Stimulated activated naive CD8-positive, alpha-beta T cell treated with anti-CD3 and anti-CD28 coated beads, Interleukin-15, amount 100 ng/mL, for 72 hours (primary cell): Measurements from ENCODE around the gene AGT.
"Not testable (repeated sequence)": the region's sequence is repeated elsewhere in the genome, so short reads cannot be mapped to it uniquely, and the experiment has no call there.

Experiments used
- ATAC-seq: fragments of 150-1000 bp; cut with Tn5 transposase; 2 replicates; pipeline ENCODE4 v1.10.0; 2021; ENCODE audit warnings: mild to moderate bottlenecking, moderate library complexity
- DNase-seq, 2 donors: peaks; one replicate each; pipeline ENCODE4 v3.0.0; 2021 to 2022
- H3K27ac Mint-ChIP-seq, 2 donors: one replicate each; pipeline ENCODE4 v1.8.0; 2022; ENCODE audit warnings: mild to moderate bottlenecking in 2 of 2, mixed read lengths in 2 of 2, moderate library complexity in 2 of 2
- H3K27me3 Mint-ChIP-seq: one replicate; pipeline ENCODE4 v1.8.0; 2022; ENCODE audit warnings: mixed read lengths
- H3K4me1 Mint-ChIP-seq: one replicate; pipeline ENCODE4 v1.8.0; 2022; ENCODE audit warnings: mild to moderate bottlenecking, mixed read lengths
- H3K4me3 Mint-ChIP-seq, 2 donors: one replicate each; pipeline ENCODE4 v1.8.0; 2022; ENCODE audit warnings: mild to moderate bottlenecking in 2 of 2, mixed read lengths in 2 of 2, moderate library complexity in 1 of 2
- H3K9me3 Mint-ChIP-seq, 2 donors: one replicate each; pipeline ENCODE4 v1.8.0; 2022; ENCODE audit warnings: mixed read lengths in 2 of 2

AGT gene

DNA sequence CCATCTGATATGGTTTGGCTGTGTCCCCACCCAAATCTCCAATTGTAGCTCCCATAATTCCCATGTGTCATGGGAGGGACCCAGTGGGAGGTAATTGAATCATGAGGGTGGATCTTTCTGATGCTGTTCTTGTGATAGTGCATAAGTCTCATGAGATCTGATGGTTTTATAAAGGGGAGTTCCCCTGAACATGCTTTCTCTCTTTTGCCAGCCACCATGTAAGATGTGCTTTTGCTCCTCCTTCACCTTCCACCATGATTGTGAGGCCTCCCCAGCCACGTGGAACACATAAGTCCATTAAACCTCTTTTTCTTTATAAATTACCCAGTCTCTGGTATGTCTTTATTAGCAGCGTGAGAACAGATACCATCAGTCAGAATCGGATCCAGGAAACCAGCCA is 2.5 kb upstream of the AGT start:
- not testable (repeated sequence) for H3K9me3 Mint-ChIP-seq, H3K4me3 Mint-ChIP-seq, ATAC-seq, H3K4me1 Mint-ChIP-seq, H3K27ac Mint-ChIP-seq, DNase-seq
- H3K27me3 Mint-ChIP-seq: peaks cover 25% of the 10 kb centered on the region

DNA sequence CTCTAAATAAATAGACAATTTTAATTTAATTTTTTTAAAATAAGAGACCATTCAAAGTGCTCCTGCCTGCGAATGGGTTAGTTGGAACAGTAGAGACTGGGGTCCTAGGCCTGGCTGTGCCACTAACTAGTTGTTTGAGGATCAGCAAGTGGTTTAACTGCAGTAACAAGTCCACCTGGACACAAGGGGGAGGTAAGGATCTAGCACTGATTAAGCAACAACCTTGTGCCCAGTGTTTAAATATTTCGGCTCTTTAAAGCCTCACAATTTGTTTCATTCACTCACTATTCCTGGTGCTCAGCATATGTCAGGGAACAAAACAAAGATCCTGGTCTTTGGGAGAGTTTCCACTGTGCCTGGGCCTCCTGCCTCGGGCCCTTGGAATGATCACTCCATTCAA is 1.6 kb upstream of the AGT start:
- H3K4me3 Mint-ChIP-seq: no peak overlapping the region
- H3K27me3 Mint-ChIP-seq: peaks cover 25% of the 10 kb centered on the region
- no peak for ATAC-seq
- H3K9me3 Mint-ChIP-seq: peaks cover 5 to 8% of the 10 kb centered on the region in 2 donors
- no peak overlapping the region for H3K27ac Mint-ChIP-seq
- DNase-seq: no peak
- H3K4me1 Mint-ChIP-seq: no peaks in the 10 kb centered on the region

DNA sequence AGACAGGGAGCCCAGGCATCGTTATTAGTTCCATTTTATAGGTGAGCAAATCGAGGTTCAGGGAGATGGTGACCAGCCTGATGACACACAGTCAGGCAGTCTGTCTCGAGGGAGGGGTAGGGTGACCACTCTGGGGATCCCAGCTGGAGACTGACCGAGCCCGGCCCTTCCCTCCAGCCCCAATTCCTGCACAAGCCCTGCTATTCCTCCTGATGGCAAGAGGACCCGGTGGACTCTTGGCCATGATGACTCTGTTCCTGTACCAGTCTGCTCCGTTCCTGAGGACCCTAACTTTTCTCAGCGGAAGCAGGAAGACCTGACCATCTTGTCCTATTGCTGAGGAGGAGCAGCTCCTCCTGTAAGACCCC is 391 bp downstream of the AGT start:
- H3K27me3 Mint-ChIP-seq: peaks cover 28% of the 10 kb centered on the region
- ATAC-seq: no peak
- no peak overlapping the region for H3K4me3 Mint-ChIP-seq
- peaks cover 5 to 8% of the 10 kb centered on the region in 2 donors for H3K9me3 Mint-ChIP-seq
- no peak overlapping the region for H3K27ac Mint-ChIP-seq
- no peak for DNase-seq
- H3K4me1 Mint-ChIP-seq: no peaks in the 10 kb centered on the region

DNA sequence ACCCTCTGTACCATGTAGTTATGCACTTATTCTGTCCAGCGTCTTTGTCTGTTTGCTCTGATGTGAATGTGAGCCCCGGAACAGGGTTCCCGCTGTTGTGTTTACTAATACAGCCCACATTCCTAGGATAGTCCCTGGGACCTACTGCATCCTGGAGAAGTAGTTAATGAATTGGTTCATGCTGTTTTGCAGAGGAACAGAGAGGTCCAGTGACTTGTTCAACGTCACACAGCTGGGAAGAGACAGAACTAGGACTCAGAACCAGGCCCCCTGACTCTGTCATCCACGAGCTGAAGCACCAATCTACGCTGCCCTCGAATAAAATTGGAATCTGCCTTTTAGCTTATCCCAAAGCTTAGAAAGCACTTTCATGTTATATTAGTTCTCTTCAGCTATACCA is 784 bp downstream of the AGT start:
- ATAC-seq (no peak), DNase-seq (no peak)
- H3K9me3 Mint-ChIP-seq: peaks cover 5 to 8% of the 10 kb centered on the region in 2 donors
- H3K27me3 Mint-ChIP-seq: peaks cover 28% of the 10 kb centered on the region
- H3K4me1 Mint-ChIP-seq: peaks cover 2% of the 10 kb centered on the region
- no peak overlapping the region for H3K27ac Mint-ChIP-seq
- H3K4me3 Mint-ChIP-seq: no peak overlapping the region

DNA sequence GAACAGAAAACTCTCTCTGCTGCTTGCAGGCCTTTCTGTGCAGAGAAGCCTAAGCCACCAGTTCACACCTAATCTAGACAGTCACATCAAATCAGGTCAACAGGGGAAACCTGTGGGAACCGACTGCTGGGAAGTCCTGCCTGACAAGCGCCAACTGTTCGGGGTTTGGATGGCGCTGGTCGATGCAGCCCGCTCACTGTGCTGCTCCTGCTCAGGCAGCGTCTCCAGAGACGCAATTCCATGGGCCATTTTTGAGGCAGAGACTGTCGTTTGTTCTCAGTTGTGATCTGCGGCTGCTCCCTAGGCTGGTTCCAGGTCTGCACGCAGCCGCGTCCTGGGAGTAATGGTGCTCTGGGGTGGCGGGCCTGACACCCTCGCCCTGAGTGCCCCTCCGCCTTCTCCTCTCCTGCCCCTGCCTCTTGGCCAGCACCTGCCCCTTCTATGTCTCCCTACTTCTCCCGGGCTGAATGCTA is 1.4 kb downstream of the AGT start:
- ATAC-seq (no peak), DNase-seq (no peak)
- Mint-ChIP-seq H3K4me1 (peaks cover 9% of the 10 kb centered on the region), H3K4me3 (no peak overlapping the region), H3K27me3 (peaks cover 34% of the 10 kb centered on the region), H3K27ac (no peak overlapping the region), H3K9me3 (peaks cover 5 to 8% of the 10 kb centered on the region in 2 donors)

DNA sequence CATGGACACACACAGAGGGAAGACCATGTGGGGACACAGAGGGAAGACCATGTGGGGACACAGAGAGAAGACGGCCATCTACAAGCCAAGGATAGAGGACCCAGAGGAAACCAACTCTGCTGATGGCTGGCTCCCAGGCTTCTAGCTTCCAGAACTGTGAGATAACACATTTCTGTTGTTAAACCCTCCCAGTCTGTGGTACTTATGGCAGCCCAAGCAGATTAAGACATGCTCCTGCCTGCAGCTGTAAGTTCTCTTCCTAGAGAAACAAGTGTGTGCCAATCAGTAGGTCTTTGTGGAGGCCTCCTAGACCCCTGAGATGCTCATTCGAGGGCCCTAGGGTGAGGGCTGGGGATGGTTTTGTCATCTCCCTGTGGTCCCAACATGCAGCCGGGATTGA is 2.7 kb downstream of the AGT start:
- no peak overlapping the region for H3K27ac Mint-ChIP-seq
- H3K9me3 Mint-ChIP-seq: peaks cover 0 to under 1% of the 10 kb centered on the region in 2 donors
- H3K4me1 Mint-ChIP-seq: peaks cover 12% of the 10 kb centered on the region
- H3K4me3 Mint-ChIP-seq: no peak overlapping the region
- no peak for DNase-seq
- no peak for ATAC-seq
- H3K27me3 Mint-ChIP-seq: peaks cover 42% of the 10 kb centered on the region

DNA sequence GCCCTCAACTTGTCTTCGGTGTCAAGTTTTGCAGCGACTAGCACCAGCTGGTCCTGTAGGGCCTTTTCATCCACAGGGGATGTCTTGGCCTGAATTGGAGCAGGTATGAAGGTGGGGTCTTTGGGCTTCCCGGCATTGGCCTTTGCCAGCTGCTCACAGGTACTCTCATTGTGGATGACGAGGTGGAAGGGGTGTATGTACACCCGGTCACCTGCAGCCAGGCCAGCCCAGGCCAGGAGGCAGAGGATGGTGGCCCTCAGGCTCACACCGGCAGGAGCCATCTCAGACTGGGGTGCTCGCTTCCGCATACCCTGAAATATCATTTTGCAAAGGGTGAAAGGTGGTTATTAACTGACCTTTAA is 3.4 kb downstream of the AGT start:
- no peak overlapping the region for H3K27ac Mint-ChIP-seq
- H3K27me3 Mint-ChIP-seq: peaks cover 42% of the 10 kb centered on the region
- peaks cover 12% of the 10 kb centered on the region for H3K4me1 Mint-ChIP-seq
- ATAC-seq (no peak), DNase-seq (no peak)
- no peak overlapping the region for H3K4me3 Mint-ChIP-seq
- no peaks in the 10 kb centered on the region for H3K9me3 Mint-ChIP-seq

DNA sequence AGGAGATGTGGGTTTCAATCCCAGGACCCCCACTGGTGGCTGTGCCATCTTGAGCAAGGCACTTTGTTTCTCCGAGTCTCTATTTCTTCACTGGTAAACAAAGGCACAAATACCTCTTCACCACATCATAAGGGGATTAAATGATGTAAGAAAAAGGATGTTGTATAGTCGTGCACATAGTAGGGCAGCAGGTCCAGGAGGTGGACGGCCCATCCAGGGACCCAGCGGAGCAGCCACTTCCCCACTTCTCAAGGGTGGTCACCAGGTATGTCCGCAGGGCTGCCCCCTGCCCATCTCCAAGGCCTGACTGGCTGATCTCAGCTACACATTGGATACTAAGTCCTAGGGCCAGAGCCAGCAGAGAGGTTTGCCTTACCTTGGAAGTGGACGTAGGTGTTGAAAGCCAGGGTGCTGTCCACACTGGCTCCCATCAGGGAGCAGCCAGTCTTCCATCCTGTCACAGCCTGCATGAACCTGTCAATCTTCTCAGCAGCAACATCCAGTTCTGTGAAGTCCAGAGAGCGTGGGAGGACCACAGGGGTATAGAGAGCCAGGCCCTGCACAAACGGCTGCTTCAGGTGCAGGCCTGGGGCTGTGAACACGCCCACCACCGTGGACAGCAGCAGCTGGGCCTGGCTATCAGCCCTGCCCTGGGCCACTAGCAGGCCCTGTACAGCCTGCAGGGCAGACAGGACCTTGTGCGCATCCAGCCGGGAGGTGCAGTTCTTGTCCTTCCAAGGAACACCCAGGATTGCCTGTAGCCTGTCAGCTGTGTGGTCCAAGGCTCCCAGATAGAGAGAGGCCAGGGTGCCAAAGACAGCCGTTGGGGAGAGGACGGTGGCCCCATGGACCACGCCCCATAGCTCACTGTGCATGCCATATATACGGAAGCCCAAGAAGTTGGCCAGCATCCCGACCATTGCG is 4.0 kb downstream of the AGT start:
- DNase-seq (no peak), ATAC-seq (peak; percentile 10)
- Mint-ChIP-seq H3K4me3 (no peak overlapping the region), H3K27ac (no peak overlapping the region), H3K9me3 (no peaks in the 10 kb centered on the region), H3K27me3 (peaks cover 39% of the 10 kb centered on the region), H3K4me1 (peaks cover 12% of the 10 kb centered on the region)

DNA sequence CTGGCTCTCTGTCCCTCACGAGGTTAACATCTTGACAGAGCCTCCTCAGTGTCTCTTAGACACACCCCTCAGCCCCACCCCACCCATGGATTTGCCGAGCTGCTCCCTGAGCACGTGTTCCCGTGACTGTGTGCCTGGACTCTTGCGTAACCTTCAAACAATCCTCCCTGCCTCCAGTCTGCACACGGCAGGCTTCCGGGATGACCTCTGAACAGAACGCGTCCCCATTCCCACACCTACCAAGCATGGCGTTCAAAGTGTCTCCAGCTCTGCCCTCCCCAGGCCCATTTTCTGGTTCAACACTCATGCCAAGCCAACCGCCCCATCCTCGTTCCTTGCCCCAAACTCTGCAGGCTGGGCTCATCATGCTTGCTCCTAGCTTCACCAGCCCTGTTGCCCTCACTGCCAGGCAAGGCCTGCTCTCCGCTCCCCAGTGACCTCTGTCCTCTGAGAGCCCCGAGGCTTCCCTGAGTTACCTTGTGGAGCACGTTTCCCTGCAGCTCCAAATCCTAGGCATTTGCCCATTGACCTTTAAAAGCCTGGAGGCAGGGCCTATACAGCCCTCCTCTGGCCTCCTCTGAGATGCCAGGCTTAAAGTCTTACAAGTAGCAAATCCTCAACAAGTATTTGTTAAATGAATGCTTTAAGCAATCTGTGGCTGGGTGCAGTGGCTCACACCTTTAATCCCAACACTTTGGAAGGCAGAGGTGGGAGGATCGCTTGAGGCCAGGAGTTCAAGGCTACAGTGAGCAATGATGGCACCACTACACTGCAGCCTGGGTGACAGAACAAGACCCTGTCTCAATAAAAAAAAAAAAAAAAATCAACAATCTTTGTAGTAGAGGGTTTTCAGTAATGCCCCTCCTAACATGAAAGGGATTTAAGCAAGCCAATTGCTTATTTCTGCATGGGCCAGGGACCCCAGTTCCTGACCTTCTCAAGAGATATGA is 5.0 kb downstream of the AGT start:
- H3K4me1 Mint-ChIP-seq: peaks cover 12% of the 10 kb centered on the region

DNA sequence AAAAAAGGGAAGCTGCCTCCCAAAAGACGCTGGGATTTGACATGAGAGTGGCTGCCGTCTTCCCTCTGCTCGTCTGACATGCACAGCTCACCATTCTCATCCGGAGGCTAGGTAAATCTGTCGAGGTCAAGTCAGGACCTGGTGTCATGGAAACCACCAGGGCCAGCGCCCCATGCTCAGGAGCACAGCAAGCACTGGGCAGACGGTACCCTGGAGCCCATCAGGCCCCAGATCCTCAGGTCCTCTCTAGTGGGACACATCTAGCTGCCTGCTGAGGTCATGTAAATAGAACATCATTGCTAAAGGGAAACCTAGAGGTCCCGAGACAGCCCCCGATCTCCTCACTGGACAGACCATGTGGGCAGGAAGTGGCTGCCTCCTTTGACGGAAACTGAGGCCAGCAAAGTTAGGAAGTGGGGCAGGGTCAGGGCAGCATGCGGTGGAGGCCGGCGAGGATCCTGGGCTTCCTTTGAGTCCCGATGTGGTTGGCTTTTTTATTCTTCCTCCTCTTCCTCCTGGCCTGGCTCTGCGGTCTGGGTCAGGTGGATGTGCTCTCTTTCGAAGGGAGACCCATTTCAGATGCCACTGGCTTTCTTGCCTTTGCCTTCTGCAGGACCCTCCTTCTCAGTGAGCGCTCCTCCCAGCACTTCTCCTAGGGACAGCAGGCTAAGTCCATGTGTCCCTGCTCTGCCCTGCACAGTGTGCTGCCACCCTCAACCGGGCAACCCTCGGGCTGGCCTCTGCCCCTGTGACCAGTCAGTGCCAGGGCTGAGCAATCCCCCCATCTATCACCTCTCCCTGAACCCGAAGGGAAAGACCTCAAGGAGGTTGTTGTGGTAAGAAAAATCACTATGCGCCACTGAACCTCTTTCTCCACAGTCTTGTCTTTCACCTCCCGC is 5.9 kb downstream of the AGT start:
- ATAC-seq (no peak), DNase-seq (no peak)
- H3K4me3 Mint-ChIP-seq: no peak overlapping the region
- H3K4me1 Mint-ChIP-seq: peaks cover 12% of the 10 kb centered on the region
- H3K27ac Mint-ChIP-seq: peak overlapping the region; percentile 76 to 92
- no peaks in the 10 kb centered on the region for H3K9me3 Mint-ChIP-seq
- peaks cover 25% of the 10 kb centered on the region for H3K27me3 Mint-ChIP-seq

More for the DNA sequence above, 5.0 kb downstream of the AGT start:
- Mint-ChIP-seq H3K27ac (no peak overlapping the region), H3K4me3 (no peak overlapping the region), H3K27me3 (peaks cover 29% of the 10 kb centered on the region), H3K9me3 (no peaks in the 10 kb centered on the region)
- DNase-seq (no peak), ATAC-seq (no peak)

DNA sequence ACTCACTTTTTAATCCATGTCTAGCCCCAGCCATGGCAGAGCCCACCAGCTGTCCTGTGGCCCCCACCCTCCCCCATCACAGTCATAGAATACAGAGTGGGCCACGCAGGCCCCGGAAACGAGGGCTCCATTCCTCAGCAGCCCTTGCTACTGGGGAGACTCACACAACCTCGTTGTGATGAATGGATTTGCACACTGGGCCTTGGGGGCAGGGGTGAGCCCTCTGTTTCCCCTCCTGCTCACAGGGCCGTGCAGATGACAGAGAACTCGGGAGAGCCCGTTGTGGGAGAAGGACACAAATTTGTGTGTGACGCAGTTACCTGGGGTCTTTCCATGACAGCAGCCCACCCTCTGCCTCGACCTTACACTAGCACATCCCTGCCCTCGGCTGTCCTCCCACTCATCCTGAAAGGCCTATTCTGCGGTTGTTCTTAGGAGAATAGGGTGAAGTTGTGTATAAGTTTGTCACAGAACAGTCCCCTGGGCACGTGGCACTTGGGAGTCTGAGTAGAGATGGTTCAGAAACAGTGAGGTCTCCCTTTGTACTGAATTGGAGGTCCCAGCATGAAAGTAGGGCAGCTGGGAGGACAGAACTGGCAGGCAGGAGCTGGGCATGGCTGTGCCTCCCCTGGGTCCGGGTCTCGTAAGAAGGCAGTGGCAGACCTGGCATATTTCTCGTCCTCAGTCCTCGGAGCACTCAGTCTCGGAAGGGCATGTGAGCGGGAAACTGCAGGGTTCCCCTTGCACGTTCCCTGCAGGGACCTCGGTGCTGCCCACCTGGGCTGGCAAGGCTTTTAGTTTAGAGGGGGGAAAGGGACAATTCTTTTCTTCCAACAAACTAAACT is 6.8 kb downstream of the AGT start:
- H3K9me3 Mint-ChIP-seq: no peaks in the 10 kb centered on the region
- ATAC-seq (no peak), DNase-seq (no peak)
- H3K4me3 Mint-ChIP-seq: no peak overlapping the region
- H3K27ac Mint-ChIP-seq: peak overlapping the region in 1 of 2 donors; percentile 59
- H3K27me3 Mint-ChIP-seq: peaks cover 25% of the 10 kb centered on the region
- H3K4me1 Mint-ChIP-seq: peaks cover 12% of the 10 kb centered on the region

DNA sequence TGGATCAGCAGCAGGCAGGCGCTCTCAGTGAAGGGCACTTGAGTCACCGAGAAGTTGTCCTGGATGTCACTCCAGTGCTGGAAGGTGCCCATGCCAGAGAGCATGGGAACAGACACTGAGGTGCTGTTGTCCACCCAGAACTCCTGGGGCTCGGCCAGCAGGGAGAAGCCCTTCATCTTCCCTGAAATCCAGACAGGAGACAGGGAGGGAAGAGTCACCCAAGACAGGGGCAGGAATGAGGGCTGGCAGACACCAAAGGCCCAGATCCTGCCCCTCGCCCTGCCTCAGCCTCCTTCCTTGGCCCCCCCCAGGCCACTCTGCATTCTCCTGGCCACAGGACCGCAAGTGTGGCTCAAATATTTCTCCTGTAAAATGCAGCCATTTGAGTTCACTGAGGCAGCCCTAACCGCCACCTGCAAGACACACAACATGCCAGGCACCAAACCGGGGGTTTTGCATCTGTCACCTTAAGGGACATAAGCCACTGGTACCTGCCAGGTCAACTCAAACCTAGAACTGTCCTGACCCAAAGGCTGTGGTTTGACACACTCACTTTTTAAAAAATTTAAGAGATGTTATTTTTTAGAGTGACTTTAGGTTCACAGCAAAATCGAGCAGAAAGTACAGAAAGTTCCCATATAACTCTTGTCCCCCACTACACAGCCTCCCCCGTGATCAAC is 7.8 kb downstream of the AGT start:
- H3K27me3 Mint-ChIP-seq: peaks cover 25% of the 10 kb centered on the region
- no peaks in the 10 kb centered on the region for H3K9me3 Mint-ChIP-seq

DNA sequence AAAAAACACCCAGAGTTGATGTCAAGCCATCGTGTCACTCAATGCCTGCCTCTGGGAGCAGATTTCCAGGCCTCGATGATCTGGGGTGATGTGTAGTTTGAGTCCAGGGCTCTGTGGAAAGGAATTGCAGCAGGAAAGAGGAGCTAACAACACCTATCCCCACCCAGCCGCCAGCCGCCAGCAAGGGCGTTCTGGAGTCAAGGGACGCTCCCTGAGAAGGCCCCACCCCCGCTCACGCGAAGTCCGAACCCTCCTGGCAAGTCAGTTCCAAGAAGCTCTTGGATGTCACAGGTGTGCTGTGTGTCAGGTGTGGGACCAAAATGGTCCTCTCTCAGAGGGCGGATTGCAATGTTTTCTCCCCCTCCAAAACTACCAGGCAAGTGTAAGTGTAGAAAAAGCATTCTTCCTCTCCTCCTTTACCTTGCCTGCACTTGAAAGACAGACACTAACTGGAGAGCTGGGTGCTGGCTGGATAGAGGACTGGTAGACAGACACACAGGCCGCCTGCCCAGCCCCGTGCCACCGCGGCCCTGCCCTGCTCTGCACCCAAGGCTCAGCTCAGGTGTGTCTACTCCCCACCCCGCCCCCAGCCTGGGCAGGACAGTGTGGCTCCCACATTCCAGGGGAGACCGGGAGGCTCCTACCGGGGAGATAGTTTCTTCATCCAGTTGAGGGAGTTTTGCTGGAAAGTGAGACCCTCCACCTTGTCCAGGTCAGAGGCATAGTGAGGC is 8.5 kb downstream of the AGT start:
- ATAC-seq: peak; percentile 39
- no peak overlapping the region for H3K4me3 Mint-ChIP-seq
- peaks cover 12% of the 10 kb centered on the region for H3K4me1 Mint-ChIP-seq
- no peak for DNase-seq
- H3K9me3 Mint-ChIP-seq: no peaks in the 10 kb centered on the region
- no peak overlapping the region for H3K27ac Mint-ChIP-seq
- H3K27me3 Mint-ChIP-seq: peaks cover 25% of the 10 kb centered on the region

More for the DNA sequence above, 7.8 kb downstream of the AGT start:
- ATAC-seq (no peak), DNase-seq (no peak)
- H3K27ac Mint-ChIP-seq: no peak overlapping the region
- peaks cover 12% of the 10 kb centered on the region for H3K4me1 Mint-ChIP-seq
- H3K4me3 Mint-ChIP-seq: no peak overlapping the region
